ENCODE measurements around the gene KRT222.

KRT222 gene

DNA sequence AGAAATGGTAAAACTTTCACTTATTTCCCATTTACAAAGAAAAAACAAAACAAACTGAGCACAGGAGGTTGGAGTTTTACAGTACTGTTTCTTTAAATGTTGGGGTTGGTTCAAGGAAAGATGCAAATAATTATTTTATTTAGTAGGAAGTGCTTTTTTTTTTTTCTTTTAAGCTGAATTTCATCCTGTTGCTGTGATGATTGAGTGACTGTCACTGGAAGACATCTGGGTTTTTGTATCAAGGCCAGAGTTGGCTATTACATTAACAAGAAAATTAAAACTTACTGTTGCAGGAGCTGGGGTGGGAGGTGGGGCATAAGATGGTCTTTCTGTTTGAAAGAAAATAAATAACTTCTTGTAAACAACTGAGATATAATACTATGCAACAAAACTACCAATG, 19.7 kb downstream of the KRT222 start:
- H3K4me1 Mint-ChIP-seq (ENCODE audit: low read depth): peaks cover 43% of the 10 kb centered on the region
- peaks cover 33% of the 10 kb centered on the region for H3K36me3 Mint-ChIP-seq (ENCODE audit: low read depth)
- no peaks in the 10 kb centered on the region for H3K9me3 Mint-ChIP-seq
- no peak overlapping the region for H3K27ac Mint-ChIP-seq
- H3K27me3 Mint-ChIP-seq (ENCODE audit: low read depth): no peaks in the 10 kb centered on the region
- no peak overlapping the region for H3K4me3 Mint-ChIP-seq

DNA sequence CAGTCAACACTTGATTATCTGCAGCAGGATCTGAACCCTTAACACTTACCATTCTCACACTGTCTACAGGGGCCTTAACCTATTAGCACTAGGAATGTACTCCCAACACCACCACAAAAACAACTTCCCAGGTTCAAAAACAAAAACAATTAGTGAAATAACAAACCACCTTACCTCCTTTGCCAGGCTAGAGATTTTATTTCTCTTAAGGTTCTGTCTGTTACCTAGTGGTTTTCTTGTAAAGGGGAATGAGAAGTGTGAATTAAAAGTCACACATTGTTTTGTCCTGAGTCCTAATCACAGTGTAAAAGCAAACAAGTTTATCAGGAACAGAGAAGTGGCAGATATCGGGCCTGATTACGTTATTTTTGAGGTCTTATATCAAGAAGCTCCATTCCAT, 27.0 kb downstream of the KRT222 start:
- peaks cover 52% of the 10 kb centered on the region for H3K36me3 Mint-ChIP-seq (ENCODE audit: low read depth)
- H3K4me3 Mint-ChIP-seq: no peak overlapping the region
- H3K9me3 Mint-ChIP-seq: no peaks in the 10 kb centered on the region
- peaks cover 25% of the 10 kb centered on the region for H3K4me1 Mint-ChIP-seq (ENCODE audit: low read depth)
- H3K27me3 Mint-ChIP-seq (ENCODE audit: low read depth): no peaks in the 10 kb centered on the region
- no peak overlapping the region for H3K27ac Mint-ChIP-seq

DNA sequence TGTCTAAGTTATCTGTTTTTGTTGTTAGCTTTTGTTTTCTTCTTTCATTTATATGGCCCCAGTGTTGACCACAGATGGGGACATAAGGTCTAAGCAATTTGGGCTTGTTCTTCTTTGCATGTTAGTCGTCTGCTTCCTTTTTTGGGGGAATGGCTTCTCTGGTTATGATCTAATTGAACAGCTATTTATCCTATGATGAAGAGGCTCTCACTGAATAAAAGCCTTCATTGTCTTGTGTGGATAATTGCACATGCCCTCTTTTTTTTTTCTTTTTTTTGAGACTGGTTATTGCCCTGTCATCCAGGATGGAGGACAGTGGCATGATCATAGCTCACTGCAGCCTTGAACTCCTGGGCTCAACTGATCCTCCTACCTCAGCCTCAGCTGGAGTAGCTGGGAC, 31.1 kb downstream of the KRT222 start:
- H3K4me3 Mint-ChIP-seq: no peak overlapping the region
- H3K9me3 Mint-ChIP-seq: no peaks in the 10 kb centered on the region
- H3K27ac Mint-ChIP-seq: no peak overlapping the region
- H3K36me3 Mint-ChIP-seq (ENCODE audit: low read depth): peaks cover 54% of the 10 kb centered on the region
- peaks cover 6% of the 10 kb centered on the region for H3K4me1 Mint-ChIP-seq (ENCODE audit: low read depth)
- no peaks in the 10 kb centered on the region for H3K27me3 Mint-ChIP-seq (ENCODE audit: low read depth)

DNA sequence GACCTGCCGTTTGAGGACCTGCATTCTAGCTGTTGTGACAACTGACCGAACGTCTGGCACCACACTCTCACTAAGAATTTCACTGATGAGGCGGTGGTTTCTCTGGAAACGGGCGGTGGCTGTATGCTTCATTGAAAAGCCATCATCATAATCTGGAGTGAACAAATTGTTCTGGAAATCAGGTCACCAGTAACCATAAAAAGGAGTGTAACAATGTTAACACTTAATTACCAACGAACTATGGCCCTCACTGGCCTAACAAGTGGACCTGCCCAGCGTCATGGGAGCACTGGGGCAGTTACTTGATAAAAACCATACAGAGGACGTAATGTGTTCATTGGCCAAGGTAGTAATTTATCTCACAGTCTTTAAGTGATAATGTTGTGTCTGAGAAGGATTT, 32.8 kb downstream of the KRT222 start:
- Mint-ChIP-seq H3K4me1 (ENCODE audit: low read depth) (peaks cover 4% of the 10 kb centered on the region), H3K36me3 (ENCODE audit: low read depth) (peaks cover 55% of the 10 kb centered on the region), H3K27me3 (ENCODE audit: low read depth) (no peaks in the 10 kb centered on the region), H3K4me3 (no peak overlapping the region), H3K9me3 (no peaks in the 10 kb centered on the region), H3K27ac (no peak overlapping the region)

DNA sequence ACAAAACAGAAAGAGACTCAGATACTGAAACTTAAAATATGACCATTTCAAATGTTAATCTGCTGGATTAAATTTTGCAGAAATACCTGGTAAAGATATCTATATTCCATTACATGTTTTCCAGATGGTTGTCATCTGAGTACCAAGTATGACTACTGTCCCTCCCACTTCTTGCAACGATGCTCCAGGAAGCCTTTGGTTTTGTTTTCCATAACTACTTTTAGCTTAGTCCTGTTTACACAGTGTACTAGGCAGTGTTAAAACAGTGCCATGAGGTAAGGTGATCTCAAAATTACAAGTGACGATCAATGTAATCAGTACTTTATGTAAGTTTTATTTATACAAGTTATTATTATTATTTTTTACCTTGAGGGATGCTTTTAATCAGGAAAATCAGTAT, 35.1 kb downstream of the KRT222 start:
- Mint-ChIP-seq H3K4me3 (no peak overlapping the region), H3K4me1 (ENCODE audit: low read depth) (peaks cover 7% of the 10 kb centered on the region), H3K36me3 (ENCODE audit: low read depth) (peaks cover 39% of the 10 kb centered on the region), H3K9me3 (no peaks in the 10 kb centered on the region), H3K27me3 (ENCODE audit: low read depth) (no peaks in the 10 kb centered on the region), H3K27ac (no peak overlapping the region)

DNA sequence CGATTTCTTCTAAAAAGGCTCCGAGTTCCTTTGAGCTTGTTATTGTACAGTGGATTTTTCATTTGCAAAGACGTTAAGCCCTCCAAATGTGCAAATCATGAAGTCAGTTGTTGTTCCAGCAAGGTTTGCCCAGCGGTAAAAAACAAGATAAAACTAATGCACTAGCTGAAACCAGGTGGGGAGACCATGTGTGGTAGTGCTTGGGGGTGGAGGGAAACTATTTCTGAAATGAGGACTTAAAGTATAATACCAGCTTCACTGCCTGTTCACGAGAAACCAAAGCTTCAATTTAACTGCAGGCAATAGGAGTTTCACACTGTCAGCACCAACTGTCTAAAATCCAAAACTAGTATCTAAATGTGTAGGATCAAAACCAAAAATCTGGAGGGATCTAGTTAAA, 39.7 kb downstream of the KRT222 start:
- no peaks in the 10 kb centered on the region for H3K9me3 Mint-ChIP-seq
- H3K4me3 Mint-ChIP-seq: no peak overlapping the region
- peaks cover 26% of the 10 kb centered on the region for H3K4me1 Mint-ChIP-seq (ENCODE audit: low read depth)
- H3K36me3 Mint-ChIP-seq (ENCODE audit: low read depth): peaks cover 15% of the 10 kb centered on the region
- H3K27me3 Mint-ChIP-seq (ENCODE audit: low read depth): no peaks in the 10 kb centered on the region
- H3K27ac Mint-ChIP-seq: no peak overlapping the region

DNA sequence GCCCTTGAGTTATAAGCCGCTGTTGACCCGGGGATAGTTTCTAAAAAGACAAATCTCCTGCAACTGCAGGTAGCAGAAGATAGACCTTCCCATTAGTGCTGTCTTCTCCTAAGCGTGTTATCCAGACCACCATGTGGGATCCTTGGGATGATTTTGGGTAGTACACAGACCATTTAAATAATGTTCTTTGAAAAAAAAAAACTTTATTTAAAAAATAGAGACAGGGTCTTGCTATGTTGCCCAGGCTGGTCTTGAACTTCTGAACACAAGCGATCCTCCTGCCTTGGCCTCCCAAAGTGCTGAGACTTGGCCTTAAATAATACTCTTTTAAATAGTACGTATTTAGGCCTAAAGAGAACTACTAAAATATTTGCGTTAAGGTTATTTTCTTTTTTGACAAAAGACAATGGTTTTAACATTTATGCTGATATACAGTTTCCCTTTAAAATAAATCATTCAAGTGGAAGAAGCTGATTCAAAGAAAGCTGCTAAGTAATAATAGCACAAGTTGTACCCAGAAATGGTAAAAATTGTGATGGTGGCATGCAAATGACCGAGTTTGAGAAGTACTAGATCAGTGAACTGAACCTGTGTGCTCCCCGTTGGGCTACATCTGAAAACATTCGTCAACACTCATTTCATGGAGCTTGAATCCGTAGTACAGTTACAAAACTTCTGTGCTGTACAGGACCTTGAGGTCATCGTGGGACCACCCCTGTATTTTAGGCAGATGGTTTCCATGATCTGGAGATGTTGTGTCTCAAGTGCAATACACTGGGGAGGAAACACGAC, 41.4 kb downstream of the KRT222 start:
- H3K4me1 Mint-ChIP-seq (ENCODE audit: low read depth): peaks cover 37% of the 10 kb centered on the region
- no peak overlapping the region for H3K4me3 Mint-ChIP-seq
- H3K36me3 Mint-ChIP-seq (ENCODE audit: low read depth): peaks cover 4% of the 10 kb centered on the region
- H3K27me3 Mint-ChIP-seq (ENCODE audit: low read depth): no peaks in the 10 kb centered on the region
- no peaks in the 10 kb centered on the region for H3K9me3 Mint-ChIP-seq
- H3K27ac Mint-ChIP-seq: no peak overlapping the region

DNA sequence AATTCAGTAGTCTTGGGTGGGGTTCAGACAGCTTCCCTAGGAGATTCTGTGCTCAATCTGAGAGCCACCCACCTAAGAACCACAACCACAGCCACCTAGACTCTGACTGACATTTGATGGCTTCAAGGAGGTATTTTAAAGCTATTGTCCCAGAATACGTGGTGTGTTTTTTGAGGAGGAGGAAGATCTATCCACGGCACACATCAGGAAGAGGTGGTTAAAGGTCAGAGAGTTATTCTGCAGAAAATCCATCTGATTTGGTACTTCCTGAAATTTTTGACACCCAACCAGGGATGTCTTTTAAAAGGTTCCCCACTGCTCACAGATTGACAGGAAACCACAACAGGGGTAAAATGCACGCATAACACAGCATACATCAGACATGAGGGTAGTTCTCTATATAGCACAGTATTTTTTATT, 42.5 kb downstream of the KRT222 start:
- H3K4me3 Mint-ChIP-seq: peak overlapping the region; percentile 27
- H3K36me3 Mint-ChIP-seq (ENCODE audit: low read depth): no peaks in the 10 kb centered on the region
- peaks cover 38% of the 10 kb centered on the region for H3K4me1 Mint-ChIP-seq (ENCODE audit: low read depth)
- no peaks in the 10 kb centered on the region for H3K27me3 Mint-ChIP-seq (ENCODE audit: low read depth)
- peak overlapping the region; percentile 71 for H3K27ac Mint-ChIP-seq
- H3K9me3 Mint-ChIP-seq: no peaks in the 10 kb centered on the region

DNA sequence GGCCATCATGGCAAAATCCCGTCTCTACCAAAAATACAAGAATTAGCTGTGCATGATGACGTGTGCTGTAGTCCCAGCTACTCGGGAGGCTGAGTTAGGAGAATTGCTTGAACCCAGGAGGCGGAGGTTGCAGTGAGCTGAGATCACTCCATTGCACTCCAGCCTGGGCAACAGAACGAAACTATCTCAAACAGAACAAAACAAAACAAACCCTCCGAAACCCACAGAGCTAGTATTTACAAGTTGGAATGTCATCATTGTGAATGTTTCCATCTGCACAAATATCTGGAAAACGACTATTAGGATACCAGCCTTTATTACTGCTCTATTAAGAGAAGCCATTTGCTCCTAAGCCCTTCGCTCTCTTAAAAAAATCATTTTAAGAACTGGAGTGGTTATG, 43.4 kb downstream of the KRT222 start:
- no peaks in the 10 kb centered on the region for H3K9me3 Mint-ChIP-seq
- H3K4me3 Mint-ChIP-seq: no peak overlapping the region
- H3K27me3 Mint-ChIP-seq (ENCODE audit: low read depth): no peaks in the 10 kb centered on the region
- peaks cover 39% of the 10 kb centered on the region for H3K4me1 Mint-ChIP-seq (ENCODE audit: low read depth)
- no peak overlapping the region for H3K27ac Mint-ChIP-seq
- no peaks in the 10 kb centered on the region for H3K36me3 Mint-ChIP-seq (ENCODE audit: low read depth)

DNA sequence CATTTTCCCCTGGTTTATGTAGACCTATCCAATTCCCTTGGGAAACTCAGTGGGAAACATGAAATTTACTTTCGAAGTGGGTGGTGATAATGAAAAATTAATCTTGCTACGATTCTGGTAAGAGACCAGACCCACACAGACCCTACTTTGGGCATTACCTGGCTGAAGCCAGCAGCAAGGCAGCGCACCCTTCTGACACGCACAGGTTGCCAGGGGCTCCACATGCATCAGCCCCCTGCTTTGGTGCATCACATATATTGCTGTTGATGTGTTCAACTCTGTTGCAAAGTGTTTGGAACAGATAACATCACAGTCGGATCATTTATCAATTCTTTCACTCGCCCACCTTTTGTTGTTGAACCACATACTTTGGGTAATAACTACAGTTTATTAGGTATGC, 44.0 kb downstream of the KRT222 start:
- Mint-ChIP-seq H3K9me3 (no peaks in the 10 kb centered on the region), H3K4me3 (no peak overlapping the region), H3K36me3 (ENCODE audit: low read depth) (no peaks in the 10 kb centered on the region), H3K4me1 (ENCODE audit: low read depth) (peaks cover 42% of the 10 kb centered on the region), H3K27me3 (ENCODE audit: low read depth) (no peaks in the 10 kb centered on the region), H3K27ac (peak overlapping the region; percentile 49)

DNA sequence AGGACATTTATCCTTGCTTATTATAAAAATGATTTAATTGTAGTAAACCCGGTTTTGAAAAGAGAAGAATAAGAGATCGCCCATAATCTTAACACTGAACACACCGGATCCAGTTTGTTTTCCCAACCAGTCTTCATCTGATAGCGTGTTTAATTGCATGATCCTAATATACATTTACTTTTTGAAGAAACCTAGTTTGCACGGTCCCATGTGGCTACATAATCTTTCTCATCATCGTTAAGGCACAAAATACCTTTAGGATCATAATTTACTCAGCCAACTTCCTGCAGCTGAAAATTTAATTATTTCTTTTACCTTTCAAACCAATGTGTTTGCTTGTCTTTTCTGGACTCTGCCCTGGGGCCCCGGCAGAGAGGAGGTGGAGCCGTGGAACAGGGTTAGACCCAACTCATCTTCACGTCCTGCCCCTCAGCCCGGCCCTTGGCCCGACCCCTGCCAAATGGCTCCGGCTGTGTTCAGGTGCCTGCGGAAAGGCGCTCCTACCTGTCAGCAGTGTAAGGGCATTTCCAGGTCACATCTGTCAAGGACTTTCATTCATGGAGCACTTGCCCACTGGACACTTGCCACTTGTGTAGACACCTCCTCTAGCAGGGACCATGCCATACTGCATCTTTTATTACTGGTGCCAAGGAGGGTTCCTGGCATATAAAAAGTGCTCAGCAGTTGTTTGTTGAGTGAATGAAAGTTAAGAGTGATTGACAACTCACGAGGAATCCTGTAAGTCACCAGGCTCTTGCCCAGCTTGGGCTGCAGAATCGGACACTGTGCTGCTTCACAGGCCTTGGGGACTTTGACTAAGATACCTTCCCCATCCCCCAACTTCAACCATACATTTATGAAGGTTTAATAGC, 46.0 kb downstream of the KRT222 start:
- no peaks in the 10 kb centered on the region for H3K36me3 Mint-ChIP-seq (ENCODE audit: low read depth)
- H3K4me3 Mint-ChIP-seq: no peak overlapping the region

DNA sequence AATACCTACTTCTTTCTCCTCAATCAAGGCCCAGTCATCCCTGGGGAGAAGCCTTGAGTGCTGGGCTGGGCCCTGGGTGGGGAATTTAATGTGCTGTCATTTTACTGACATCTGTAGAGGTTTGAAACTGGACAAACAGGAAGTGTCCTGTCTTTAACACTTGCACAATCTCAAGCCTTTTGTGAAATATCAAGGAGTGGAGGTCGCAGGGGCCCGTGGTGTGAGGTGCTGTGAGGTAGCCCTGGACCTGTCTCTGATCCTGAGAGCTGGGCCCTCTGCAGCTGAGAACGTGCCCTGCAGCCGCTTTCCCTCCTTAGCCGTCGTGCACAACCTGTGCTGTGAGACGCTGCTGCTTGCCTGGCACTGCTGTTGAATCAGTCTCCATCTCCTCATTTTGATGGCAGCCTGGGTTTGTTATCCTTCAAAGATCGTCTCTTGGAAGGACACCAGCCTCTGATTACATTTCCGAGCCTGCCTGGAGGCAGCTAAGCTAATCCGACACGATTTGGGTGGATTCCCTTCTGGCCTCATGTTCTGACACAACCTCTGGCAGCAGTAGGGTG, 47.2 kb downstream of the KRT222 start:
- H3K9me3 Mint-ChIP-seq: no peaks in the 10 kb centered on the region
- H3K27ac Mint-ChIP-seq: no peak overlapping the region
- no peak overlapping the region for H3K4me3 Mint-ChIP-seq
- H3K27me3 Mint-ChIP-seq (ENCODE audit: low read depth): no peaks in the 10 kb centered on the region
- no peaks in the 10 kb centered on the region for H3K36me3 Mint-ChIP-seq (ENCODE audit: low read depth)
- H3K4me1 Mint-ChIP-seq (ENCODE audit: low read depth): peaks cover 59% of the 10 kb centered on the region

More for the DNA sequence above, 46.0 kb downstream of the KRT222 start:
- no peaks in the 10 kb centered on the region for H3K27me3 Mint-ChIP-seq (ENCODE audit: low read depth)
- no peaks in the 10 kb centered on the region for H3K9me3 Mint-ChIP-seq
- peaks cover 56% of the 10 kb centered on the region for H3K4me1 Mint-ChIP-seq (ENCODE audit: low read depth)
- no peak overlapping the region for H3K27ac Mint-ChIP-seq

DNA sequence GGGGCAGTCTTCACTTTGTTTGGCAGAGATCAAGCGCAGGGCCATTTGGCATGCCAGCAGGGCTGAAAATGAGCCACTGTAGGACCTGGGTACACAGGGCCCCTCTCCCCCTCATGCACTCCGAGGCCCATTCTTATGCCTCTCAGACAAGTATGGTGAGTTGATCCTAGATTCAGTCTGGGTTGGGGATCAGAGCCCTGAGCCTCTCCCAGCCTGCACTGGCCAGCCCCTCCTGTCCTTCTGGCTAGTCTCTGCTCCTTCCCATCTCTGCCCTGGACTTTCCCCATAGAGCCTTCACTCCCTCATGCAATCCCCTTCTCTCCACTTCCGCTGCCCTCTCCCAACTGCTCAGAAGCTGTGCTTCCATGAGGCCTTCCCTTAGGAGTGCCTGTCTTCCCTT, 48.4 kb downstream of the KRT222 start:
- peaks cover 2% of the 10 kb centered on the region for H3K36me3 Mint-ChIP-seq (ENCODE audit: low read depth)
- no peaks in the 10 kb centered on the region for H3K9me3 Mint-ChIP-seq
- H3K27ac Mint-ChIP-seq: no peak overlapping the region
- no peak overlapping the region for H3K4me3 Mint-ChIP-seq
- peaks cover 56% of the 10 kb centered on the region for H3K4me1 Mint-ChIP-seq (ENCODE audit: low read depth)
- H3K27me3 Mint-ChIP-seq (ENCODE audit: low read depth): no peaks in the 10 kb centered on the region

DNA sequence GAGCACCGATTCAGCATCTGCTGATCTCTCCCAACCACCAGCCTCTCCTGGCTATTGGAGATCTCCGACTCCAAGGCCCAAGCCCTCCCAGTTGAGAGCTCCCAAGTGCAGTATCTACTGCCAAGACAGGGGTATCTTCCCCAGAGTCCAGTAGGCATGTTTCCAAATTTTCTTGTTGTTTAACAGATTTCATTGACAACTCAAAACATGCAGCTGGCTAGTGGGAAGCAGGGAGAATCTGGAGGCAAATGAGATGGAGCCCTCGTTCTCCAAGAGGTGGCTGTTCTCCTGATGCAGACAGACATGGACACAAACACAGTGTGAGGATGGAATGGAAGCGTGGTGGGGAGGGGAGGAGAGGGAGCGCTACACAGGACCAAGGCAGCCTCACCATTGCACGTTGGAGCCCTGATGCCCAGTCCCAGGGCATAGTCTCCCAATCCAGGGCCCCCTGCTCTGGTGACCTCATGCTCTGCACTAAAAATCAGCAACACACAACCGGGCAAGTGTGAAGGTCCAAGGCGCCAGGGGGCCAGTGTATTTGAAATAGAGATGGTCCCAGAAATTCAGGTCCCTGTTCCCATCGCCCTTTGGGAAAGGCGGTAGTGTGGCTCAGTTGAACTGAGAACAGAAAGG, 49.0 kb downstream of the KRT222 start:
- H3K9me3 Mint-ChIP-seq: no peaks in the 10 kb centered on the region
- H3K4me1 Mint-ChIP-seq (ENCODE audit: low read depth): peaks cover 58% of the 10 kb centered on the region
- H3K36me3 Mint-ChIP-seq (ENCODE audit: low read depth): peaks cover 2% of the 10 kb centered on the region
- peak overlapping the region; percentile 38 for H3K27ac Mint-ChIP-seq
- no peaks in the 10 kb centered on the region for H3K27me3 Mint-ChIP-seq (ENCODE audit: low read depth)
- peak overlapping the region; percentile 2 for H3K4me3 Mint-ChIP-seq

All from T-helper 1 cell treated with Interleukin-12 subunit alpha and Interleukin-12 subunit beta and Interleukin-4 antibody, amounts not matched to agents 30 μg/mL and 1 μg/mL, for 36 hours (primary cell).